Calu3 (cell line): ENCODE results near the gene ADGRG6. TPM values are rescaled to one million over a fixed set of nuclear protein-coding genes. Genes with fewer than 3 reads are reported as not detected.

Experiments used
- Bru-seq: library from RNA; stranded (reverse); fragments of 400-500 nt; gene quantifications from one replicate; lab custom pipeline; 2021; lab: Mats Ljungman, UMichigan
- BruChase-seq, 2 experiments: library from RNA; stranded (reverse); fragments of 400-500 nt; gene quantifications; one replicate each; lab custom pipeline; 2021; lab: Mats Ljungman, UMichigan
- BruUV-seq: library from RNA; stranded (reverse); fragments of 400-500 nt; replicated peaks from 2 replicates; lab custom pipeline; 2021; lab: Mats Ljungman, UMichigan
- CTCF ChIA-PET: fragments of 300-600 bp; sonication (Branson Sonifier 250); formaldehyde crosslinking; loops from one replicate; lab custom pipeline; 2022; ENCODE audit warnings: antibody characterized with exemption; lab: Charles Lee
- DNase-seq: peaks from one replicate; pipeline ENCODE4 v3.0.0; 2022
- H3K27ac Mint-ChIP-seq: one replicate; pipeline ENCODE4 v1.8.0; 2022; ENCODE audit warnings: mixed read lengths; ENCODE audit not compliant: unreplicated experiment
- H3K27me3 Mint-ChIP-seq: one replicate; pipeline ENCODE4 v1.8.0; 2022; ENCODE audit warnings: mixed read lengths; ENCODE audit not compliant: unreplicated experiment
- H3K36me3 Mint-ChIP-seq: one replicate; pipeline ENCODE4 v1.8.0; 2022; ENCODE audit warnings: mild to moderate bottlenecking, moderate library complexity, mixed read lengths; ENCODE audit not compliant: insufficient read depth, unreplicated experiment
- H3K4me1 Mint-ChIP-seq: one replicate; pipeline ENCODE4 v1.8.0; 2022; ENCODE audit warnings: mild to moderate bottlenecking, low read depth, mixed read lengths; ENCODE audit not compliant: unreplicated experiment
- H3K4me3 Mint-ChIP-seq: one replicate; pipeline ENCODE4 v1.8.0; 2022; ENCODE audit warnings: mild to moderate bottlenecking, low read depth, moderate library complexity, mixed read lengths; ENCODE audit not compliant: unreplicated experiment
- H3K9me3 Mint-ChIP-seq: one replicate; pipeline ENCODE4 v1.8.0; 2022; ENCODE audit warnings: low read depth, mixed read lengths; ENCODE audit not compliant: unreplicated experiment
- intact Hi-C: fragments of 100-400 bp; cut with micrococcal nuclease; formaldehyde crosslinking; loops from one replicate; pipeline ENCODE4 v1.10.0; 2022; ENCODE audit not compliant: unreplicated experiment
- long read RNA-seq: library from polyadenylated mRNA; stranded (forward); transcript quantifications from one replicate; pipeline ENCODE4 v2.0.0, GENCODE V29; 2022
- total RNA-seq: library from RNA; stranded (reverse); gene quantifications from 2 replicates; pipeline ENCODE4 v1.2.3, GENCODE V29; 2022
- TF ChIP-seq, protein P1 (sequence below): fragments of 200-600 bp; IDR thresholded peaks from one replicate; pipeline ENCODE4 v1.8.0; 2022; ENCODE audit warnings: antibody characterized with exemption; ENCODE audit not compliant: unreplicated experiment

The ADGRG6 gene
- 84.6 and 109 TPM in 2 replicates for total RNA-seq
- percentile 90 among the genes with signal in this experiment for Bru-seq, nascent RNA
- percentile 83 among the genes with signal in this experiment for BruChase-seq, experiment 1, labeled RNA remaining after a 6-hour chase
- BruChase-seq, experiment 2, labeled RNA remaining after a 2-hour chase, result percentile 77 among the genes with signal in this experiment
- long read RNA-seq, full-length matches to known transcripts, result 4 of 17 reads
- long read RNA-seq, partial matches to known transcripts, result 1 of 17 reads
- long read RNA-seq, other reads (novel, unspliced or antisense), result 12 of 17 reads

DNA sequence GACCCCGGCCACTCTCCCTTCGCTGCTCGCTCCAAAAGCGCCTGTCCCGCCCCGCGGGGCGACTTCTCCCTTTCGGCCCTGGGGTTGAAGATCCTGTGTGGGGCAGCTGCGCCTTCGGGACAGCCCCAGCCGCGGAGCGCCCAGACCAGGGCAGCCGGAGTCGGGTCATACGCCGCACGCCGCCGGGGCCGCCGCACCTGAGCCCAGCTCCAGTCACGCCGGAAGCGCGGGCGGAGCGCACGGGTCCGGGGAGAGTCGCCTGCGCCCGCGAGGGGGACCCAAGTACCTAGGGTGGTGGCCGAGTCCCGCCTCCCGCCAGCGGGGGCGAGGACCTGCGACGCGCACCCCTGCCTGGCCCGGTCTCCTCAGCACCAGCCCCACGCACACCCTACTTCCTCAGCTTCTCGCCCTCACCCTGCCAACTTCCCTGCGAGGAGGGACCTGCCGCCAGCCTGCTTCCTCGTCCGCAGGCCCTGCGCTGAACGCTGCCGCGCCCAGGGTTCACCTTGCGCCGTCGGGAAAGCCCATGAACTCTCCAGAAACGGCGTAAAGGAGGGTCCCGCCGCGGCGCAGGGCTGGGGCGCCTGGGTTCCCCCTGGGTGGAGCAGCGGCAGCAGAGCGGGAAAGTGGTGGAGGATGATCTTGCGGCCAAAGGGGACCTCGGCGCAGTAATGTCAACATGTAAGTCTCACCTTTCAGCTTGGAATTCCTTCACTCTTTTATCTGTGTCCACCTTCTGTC, at the start of gene ADGRG6:
ADGRG6 (plus strand) TSS at position 357 of the 741 bp plus-strand sequence; CDS start at position 680, 323 bp downstream.
- H3K27ac Mint-ChIP-seq, result peak within 1 kb of the TSS; percentile 94
- peaks cover 38% of the 10 kb centered on the region for H3K36me3 Mint-ChIP-seq
- peaks cover 26% of the 10 kb centered on the region for H3K4me1 Mint-ChIP-seq
- H3K9me3 Mint-ChIP-seq, result no peaks in the 10 kb centered on the region
- BruUV-seq, result no TSS peak
- peak; percentile 77 for DNase-seq
- H3K27me3 Mint-ChIP-seq, result no peaks in the 10 kb centered on the region
- CTCF ChIA-PET, result interaction anchor here (0.7 to 1.6 kb wide), 3 partner anchors 69 to 73 kb away, joined by 3 to 8 read pairs (median 3); no protein-coding TSS in a partner anchor
- TF ChIP-seq, protein P1, sequence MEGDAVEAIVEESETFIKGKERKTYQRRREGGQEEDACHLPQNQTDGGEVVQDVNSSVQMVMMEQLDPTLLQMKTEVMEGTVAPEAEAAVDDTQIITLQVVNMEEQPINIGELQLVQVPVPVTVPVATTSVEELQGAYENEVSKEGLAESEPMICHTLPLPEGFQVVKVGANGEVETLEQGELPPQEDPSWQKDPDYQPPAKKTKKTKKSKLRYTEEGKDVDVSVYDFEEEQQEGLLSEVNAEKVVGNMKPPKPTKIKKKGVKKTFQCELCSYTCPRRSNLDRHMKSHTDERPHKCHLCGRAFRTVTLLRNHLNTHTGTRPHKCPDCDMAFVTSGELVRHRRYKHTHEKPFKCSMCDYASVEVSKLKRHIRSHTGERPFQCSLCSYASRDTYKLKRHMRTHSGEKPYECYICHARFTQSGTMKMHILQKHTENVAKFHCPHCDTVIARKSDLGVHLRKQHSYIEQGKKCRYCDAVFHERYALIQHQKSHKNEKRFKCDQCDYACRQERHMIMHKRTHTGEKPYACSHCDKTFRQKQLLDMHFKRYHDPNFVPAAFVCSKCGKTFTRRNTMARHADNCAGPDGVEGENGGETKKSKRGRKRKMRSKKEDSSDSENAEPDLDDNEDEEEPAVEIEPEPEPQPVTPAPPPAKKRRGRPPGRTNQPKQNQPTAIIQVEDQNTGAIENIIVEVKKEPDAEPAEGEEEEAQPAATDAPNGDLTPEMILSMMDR, result no peak
- intact Hi-C loops, result loop anchor here (5.0 kb wide), 1 partner anchor 155 kb away; the partner anchor contains the start of genes NMBR and VTA1
- peak within 1 kb of the TSS; percentile 94 for H3K4me3 Mint-ChIP-seq

DNA sequence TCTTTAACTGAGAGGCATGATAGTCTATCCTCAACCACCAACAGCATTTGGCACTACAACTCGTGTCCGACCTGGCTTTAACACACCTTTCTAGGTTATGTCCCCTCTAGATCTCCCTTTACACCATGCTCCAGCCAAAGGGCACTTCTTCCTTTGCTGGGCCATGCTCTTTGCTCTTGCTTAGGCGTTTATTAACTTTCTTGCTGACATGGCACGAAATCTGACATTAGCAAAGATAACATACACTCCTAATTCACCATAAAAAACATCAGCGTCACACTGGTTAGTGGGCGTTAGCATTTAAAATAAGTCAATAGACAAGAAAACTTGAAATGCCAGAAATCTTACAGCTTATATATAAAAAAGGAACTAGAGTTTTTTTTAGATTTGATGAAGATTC, 47.3 kb upstream of the ADGRG6 start:
- DNase-seq, result no peak
- BruUV-seq, result no TSS peak
- Mint-ChIP-seq H3K4me3 (no peak overlapping the region), H3K27ac (no peak overlapping the region), H3K9me3 (no peaks in the 10 kb centered on the region), H3K36me3 (no peaks in the 10 kb centered on the region), H3K27me3 (no peaks in the 10 kb centered on the region), H3K4me1 (no peaks in the 10 kb centered on the region)
- TF ChIP-seq, protein P1, result no peak
- intact Hi-C loops, result no loop called here
- CTCF ChIA-PET, result no interaction called here

DNA sequence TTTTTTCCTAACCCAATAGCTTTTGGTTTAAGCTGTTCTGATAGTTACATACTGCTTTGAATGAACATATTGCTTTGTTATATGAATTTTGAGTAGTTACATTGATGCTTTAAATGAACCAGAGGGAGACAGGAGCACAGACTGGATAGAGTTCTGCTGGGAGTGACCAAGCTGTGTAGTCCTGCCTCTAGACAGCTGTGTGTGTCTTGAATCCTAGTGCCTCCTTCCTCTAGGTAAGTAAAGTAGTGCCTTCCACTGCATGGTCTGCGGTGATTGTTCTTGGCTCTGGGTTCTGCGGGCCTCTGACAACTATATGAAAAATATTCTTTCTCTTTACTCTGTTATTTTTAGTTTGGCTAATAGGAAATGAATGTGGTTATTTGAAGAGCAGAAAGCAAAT, 46.0 kb upstream of the ADGRG6 start:
- Mint-ChIP-seq H3K4me1 (no peaks in the 10 kb centered on the region), H3K27me3 (no peaks in the 10 kb centered on the region)
- no TSS peak for BruUV-seq

DNA sequence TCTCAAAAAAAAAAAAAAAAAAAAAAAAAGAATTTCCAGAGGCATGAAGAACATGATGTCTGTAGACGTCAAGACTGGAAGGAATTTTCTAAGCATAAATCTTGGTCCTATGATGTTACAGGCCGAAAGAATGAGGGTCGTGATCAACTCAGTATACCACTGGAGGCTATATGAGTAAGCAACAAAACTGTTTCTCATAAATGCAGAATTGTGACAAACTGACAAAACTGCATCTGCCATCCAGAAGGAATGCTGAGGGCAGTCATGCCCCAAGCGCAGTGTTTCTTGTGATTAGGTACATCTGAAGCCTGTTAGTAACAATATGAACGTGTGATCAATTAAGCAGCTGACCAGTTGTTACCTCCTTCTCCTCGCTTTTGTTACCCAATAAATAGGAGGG, 43.5 kb upstream of the ADGRG6 start:
- Mint-ChIP-seq H3K36me3 (no peaks in the 10 kb centered on the region), H3K27me3 (no peaks in the 10 kb centered on the region), H3K4me1 (no peaks in the 10 kb centered on the region), H3K27ac (no peak overlapping the region), H3K4me3 (no peak overlapping the region), H3K9me3 (no peaks in the 10 kb centered on the region)
- TF ChIP-seq, protein P1, result no peak
- DNase-seq, result no peak
- BruUV-seq, result no TSS peak
- CTCF ChIA-PET, result no interaction called here
- intact Hi-C loops, result no loop called here

More for the DNA sequence above, 46.0 kb upstream of the ADGRG6 start:
- TF ChIP-seq, protein P1, result no peak
- CTCF ChIA-PET, result no interaction called here
- H3K36me3 Mint-ChIP-seq, result no peaks in the 10 kb centered on the region
- intact Hi-C loops, result no loop called here
- no peak for DNase-seq
- H3K9me3 Mint-ChIP-seq, result no peaks in the 10 kb centered on the region
- H3K27ac Mint-ChIP-seq, result no peak overlapping the region
- no peak overlapping the region for H3K4me3 Mint-ChIP-seq
